Effector memory CD8-positive, alpha-beta T cell (primary cell): ENCODE results near the gene DNAAF9.

ENCODE experiments used
- ATAC-seq: fragments of 150-1000 bp; cut with Tn5 transposase; replicated peaks from 2 replicates; pipeline ENCODE4 v1.10.0; 2021; ENCODE audit warnings: mild to moderate bottlenecking, moderate library complexity
- DNase-seq, 3 experiments: peaks; one replicate each; pipeline ENCODE4 v3.0.0; 2021
- H3K27ac Mint-ChIP-seq, 2 donors: one replicate each; pipeline ENCODE4 v1.8.0; 2022; ENCODE audit warnings: mild to moderate bottlenecking in 2 of 2, mixed read lengths in 2 of 2, moderate library complexity in 2 of 2
- H3K27me3 Mint-ChIP-seq, 2 donors: one replicate each; pipeline ENCODE4 v1.8.0; 2022; ENCODE audit warnings: mixed read lengths in 2 of 2
- H3K36me3 Mint-ChIP-seq: one replicate; pipeline ENCODE4 v1.8.0; 2022; ENCODE audit warnings: mild to moderate bottlenecking, moderate library complexity, mixed read lengths; ENCODE audit not compliant: insufficient read depth
- H3K4me1 Mint-ChIP-seq, 2 donors: one replicate each; pipeline ENCODE4 v1.8.0; 2022; ENCODE audit warnings: low read depth in 2 of 2, mixed read lengths in 2 of 2
- H3K4me3 Mint-ChIP-seq, 2 donors: one replicate each; pipeline ENCODE4 v1.8.0; 2022; ENCODE audit warnings: mild to moderate bottlenecking in 2 of 2, mixed read lengths in 2 of 2, moderate library complexity in 2 of 2
- H3K9me3 Mint-ChIP-seq, 2 donors: one replicate each; pipeline ENCODE4 v1.8.0; 2022; ENCODE audit warnings: mixed read lengths in 2 of 2

DNAAF9 gene

DNA sequence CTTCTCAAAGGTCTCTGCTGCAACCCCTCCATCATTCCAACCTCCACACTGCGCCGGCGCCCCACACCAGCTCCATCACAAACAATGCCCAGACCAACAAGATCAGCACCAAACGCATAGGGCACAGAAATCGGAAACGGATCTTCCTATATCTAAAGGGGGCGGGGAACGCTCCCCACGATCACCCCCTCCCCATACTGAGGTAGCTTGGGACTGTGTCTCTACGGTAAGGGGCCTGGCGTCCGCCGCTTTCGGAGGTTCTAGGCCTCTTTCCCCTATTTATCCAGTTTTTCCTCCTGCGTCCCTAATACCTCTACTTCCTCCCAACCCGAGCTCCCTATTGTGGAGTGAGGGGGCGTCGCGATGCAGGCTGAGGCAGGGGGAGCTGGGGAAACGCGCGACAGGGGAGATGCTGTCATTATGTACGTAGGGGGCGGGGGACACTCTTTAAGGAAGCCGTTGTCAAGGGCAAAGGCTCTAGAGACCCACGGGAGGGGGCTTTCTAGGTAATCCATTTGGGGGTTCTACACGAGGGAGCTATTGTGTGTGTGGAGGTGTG lies 909 bp downstream of the DNAAF9 start:
- H3K9me3 Mint-ChIP-seq = no peaks in the 10 kb centered on the region

DNA sequence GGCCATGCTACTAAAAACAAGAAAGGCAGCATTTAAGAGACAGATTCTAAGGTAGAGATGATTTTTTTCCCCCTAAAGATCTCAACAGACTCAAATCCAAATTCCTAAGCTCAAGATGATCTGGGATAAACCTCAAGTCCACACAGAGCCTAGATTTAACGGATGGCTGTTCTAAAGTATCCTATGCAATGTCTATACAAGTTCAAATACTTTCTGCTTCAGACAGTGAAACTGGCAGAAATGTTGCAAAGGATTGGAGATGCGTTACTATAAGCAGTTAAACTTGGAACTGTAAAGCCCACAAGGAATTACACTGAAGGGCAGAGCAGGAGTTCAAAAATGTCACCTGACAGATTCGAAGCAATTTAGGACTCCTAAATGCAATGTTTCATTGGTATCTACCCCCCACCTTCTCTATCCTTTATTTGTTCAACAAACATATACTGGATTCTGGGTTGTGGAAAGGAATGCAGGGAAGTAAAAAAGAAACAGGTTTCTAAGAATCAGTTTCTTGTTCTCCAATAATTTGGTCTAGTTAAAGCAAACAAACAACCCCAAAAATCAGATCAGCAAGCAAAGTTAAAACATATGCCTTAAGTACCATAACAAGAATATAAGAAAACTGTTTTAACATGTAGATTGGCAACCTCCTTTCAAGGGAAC lies 1.6 kb downstream of the DNAAF9 start:
- no peaks in the 10 kb centered on the region for H3K9me3 Mint-ChIP-seq
- H3K4me3 Mint-ChIP-seq = peak overlapping the region; percentile 81 to 99
- DNase-seq (no peak), ATAC-seq (no peak)
- H3K36me3 Mint-ChIP-seq = peaks cover 6% of the 10 kb centered on the region
- no peaks in the 10 kb centered on the region for H3K27me3 Mint-ChIP-seq
- peak overlapping the region; percentile 80 to 84 for H3K27ac Mint-ChIP-seq
- peaks cover 26 to 38% of the 10 kb centered on the region in 2 donors for H3K4me1 Mint-ChIP-seq

More for the DNA sequence above, 909 bp downstream of the DNAAF9 start:
- DNase-seq (no peak), ATAC-seq (no peak)
- Mint-ChIP-seq H3K4me3 (peak overlapping the region; percentile 81 to 99), H3K36me3 (peaks cover 6% of the 10 kb centered on the region), H3K27me3 (no peaks in the 10 kb centered on the region), H3K27ac (peak overlapping the region; percentile 80 to 84), H3K4me1 (peaks cover 26 to 38% of the 10 kb centered on the region in 2 donors)

DNA sequence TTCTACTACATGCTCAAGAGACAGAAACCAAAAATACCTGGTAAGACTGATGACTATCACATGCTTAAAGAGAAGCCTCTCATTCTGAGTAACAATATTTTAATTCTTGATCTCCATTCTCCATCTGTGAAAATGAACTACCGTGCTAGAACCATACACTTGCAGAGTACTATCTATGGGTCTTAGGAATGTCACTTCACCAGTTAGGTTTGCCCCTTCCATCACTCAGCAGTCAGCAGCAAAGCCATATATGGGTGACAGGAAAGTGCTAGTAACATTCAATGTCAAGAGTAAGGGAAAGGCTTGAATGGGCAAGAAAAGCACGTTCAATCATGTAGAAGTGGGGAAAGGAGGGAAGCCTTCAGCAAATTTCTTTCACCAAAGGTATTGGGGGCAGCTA lies 2.3 kb downstream of the DNAAF9 start:
- H3K27ac Mint-ChIP-seq = peak overlapping the region; percentile 80 to 84
- no peaks in the 10 kb centered on the region for H3K27me3 Mint-ChIP-seq
- no peaks in the 10 kb centered on the region for H3K9me3 Mint-ChIP-seq
- peaks cover 26 to 38% of the 10 kb centered on the region in 2 donors for H3K4me1 Mint-ChIP-seq
- DNase-seq (no peak), ATAC-seq (no peak)
- peaks cover 6% of the 10 kb centered on the region for H3K36me3 Mint-ChIP-seq
- H3K4me3 Mint-ChIP-seq = no peak overlapping the region

DNA sequence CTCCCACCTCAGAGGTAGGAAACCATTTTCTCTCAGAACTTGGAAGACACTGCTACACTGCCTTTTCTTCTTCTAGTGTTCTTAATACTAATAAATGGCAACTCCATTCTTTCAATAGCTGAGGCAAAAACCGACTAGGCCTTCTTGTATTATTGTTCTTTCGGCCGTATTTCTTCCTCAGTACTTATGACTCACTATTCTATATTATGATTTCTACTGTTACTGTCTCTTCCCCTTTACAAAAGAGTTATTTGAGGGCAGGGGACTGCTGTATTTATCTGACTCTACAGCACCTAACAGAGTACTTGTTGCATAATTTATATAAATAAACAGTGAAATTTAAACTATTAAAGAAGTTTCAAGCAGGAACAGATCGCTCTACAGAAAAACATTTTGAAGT lies 3.1 kb downstream of the DNAAF9 start:
- Mint-ChIP-seq H3K27me3 (no peaks in the 10 kb centered on the region), H3K4me1 (peaks cover 26 to 38% of the 10 kb centered on the region in 2 donors), H3K4me3 (no peak overlapping the region), H3K27ac (no peak overlapping the region), H3K9me3 (no peaks in the 10 kb centered on the region), H3K36me3 (peaks cover 6% of the 10 kb centered on the region)
- DNase-seq (no peak), ATAC-seq (no peak)

DNA sequence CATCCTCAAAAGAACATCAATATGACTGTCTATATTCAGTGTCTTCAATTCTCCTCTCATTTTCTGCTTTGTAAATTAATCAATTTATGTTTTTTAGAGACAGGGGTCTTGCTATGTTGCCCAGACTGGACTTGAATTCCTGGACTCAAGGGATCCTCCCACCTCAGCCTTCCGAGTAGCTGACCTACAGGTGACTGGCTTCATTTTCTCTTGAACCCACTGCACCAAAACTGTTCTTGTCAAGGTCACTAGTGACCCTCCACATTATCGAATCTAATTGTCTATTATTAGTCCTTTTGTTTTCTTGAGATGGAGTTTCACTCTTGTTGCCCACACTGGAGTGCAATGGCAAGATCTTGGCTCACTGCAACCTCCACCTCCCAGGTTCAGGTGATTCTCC lies 3.7 kb downstream of the DNAAF9 start:
- Mint-ChIP-seq H3K9me3 (no peaks in the 10 kb centered on the region), H3K27ac (no peak overlapping the region), H3K4me1 (peaks cover 23 to 35% of the 10 kb centered on the region in 2 donors), H3K27me3 (no peaks in the 10 kb centered on the region), H3K4me3 (no peak overlapping the region), H3K36me3 (peaks cover 6% of the 10 kb centered on the region)
- DNase-seq = no peak
- ATAC-seq = no peak

DNA sequence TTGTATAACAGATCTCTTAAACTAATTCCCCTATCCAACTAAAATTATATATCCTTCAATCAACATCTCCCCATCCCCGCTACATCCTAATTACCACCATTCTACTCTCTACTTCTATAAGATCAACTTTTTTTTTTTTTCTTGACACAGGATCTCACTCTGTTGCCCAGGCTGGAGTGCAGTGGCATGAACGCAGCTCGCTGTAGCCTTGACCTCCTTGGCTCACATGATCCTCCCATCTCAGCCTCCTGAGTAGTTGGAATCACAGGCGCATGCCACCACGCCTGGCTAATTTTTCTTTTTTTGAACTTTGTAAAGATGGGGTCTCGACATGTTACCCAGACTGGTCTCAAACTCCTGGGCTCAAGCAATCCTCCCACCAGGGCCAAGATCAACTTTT lies 5.0 kb downstream of the DNAAF9 start:
- Mint-ChIP-seq H3K27me3 (no peaks in the 10 kb centered on the region), H3K4me1 (peaks cover 17 to 26% of the 10 kb centered on the region in 2 donors), H3K9me3 (no peaks in the 10 kb centered on the region), H3K36me3 (peaks cover 6% of the 10 kb centered on the region), H3K4me3 (no peak overlapping the region), H3K27ac (peak overlapping the region in 1 of 2 donors; percentile 7)
- DNase-seq (no peak), ATAC-seq (no peak)

DNA sequence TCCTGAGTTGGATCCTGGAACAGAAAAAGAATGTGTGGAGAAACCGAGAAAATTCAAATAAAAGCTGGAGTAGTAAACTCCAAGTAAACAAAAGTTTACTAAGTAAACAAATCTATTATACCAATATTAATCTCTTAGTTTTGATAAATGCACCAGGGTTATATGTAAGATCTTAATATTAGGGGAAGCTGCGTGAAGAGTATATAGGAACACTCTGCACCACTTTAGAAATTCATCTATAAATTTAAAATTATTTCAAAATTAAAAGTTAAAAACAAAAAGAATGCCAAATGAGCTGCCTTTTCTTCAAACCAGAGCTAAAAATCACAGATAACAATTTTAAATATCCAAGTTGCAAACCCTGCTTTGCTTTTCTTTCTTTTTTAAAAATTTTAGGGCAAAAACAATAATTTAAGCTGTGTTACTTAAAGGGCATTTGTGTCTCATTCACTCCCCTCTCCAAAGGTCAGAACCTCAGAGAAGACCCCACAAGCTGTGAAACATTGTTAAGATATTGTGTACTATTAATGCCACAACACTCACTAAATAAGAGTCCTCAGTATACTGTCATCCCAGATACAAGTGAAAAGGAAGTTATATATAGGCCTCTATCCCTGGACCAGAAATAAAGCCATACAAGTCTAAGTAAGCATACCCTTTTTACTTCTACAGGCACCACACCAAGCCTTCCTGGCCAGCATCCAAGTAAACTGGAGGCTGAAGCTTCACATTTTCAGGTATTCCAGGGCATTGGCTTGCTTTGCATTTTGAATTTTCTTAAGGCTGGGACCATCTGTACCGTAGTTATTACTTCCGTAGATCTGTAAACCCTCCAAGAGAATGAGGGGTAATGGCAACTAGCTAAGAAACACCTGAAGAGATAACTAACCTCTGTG lies 7.0 kb downstream of the DNAAF9 start:
- no peaks in the 10 kb centered on the region for H3K36me3 Mint-ChIP-seq
- H3K27me3 Mint-ChIP-seq = no peaks in the 10 kb centered on the region
- ATAC-seq = no peak
- H3K4me3 Mint-ChIP-seq = no peak overlapping the region
- peaks cover 7 to 20% of the 10 kb centered on the region in 2 donors for H3K4me1 Mint-ChIP-seq
- H3K9me3 Mint-ChIP-seq = no peaks in the 10 kb centered on the region
- DNase-seq = no peak
- H3K27ac Mint-ChIP-seq = no peak overlapping the region

DNA sequence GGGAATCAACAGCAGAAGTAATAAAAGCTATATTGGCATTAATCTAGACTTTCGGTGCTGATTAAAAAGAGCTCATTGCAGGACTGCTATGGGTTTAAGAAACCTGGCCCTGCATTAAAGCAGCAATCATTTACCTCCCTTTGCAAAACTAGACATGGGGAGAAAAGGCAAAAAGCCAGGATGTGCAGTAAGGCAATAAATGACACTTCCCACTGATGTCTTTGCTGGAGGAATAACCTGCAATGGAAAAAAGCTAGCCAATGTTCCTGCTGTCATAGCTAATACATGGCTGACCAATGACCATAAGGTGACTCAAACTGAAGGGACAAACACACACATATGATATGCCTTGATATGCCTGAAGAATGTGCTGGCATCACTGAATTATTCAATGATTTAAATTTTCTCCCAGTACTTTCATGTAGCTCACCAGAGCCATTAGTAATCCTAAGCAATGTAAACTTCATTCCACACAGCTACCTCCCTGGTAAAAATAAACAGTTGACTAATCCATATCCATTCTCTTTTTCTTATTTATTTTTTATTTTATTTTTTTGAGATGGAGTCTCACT lies 8.7 kb downstream of the DNAAF9 start:
- H3K9me3 Mint-ChIP-seq = no peaks in the 10 kb centered on the region
- H3K27ac Mint-ChIP-seq = no peak overlapping the region
- H3K4me1 Mint-ChIP-seq = peaks cover 4 to 12% of the 10 kb centered on the region in 2 donors
- DNase-seq = no peak
- H3K27me3 Mint-ChIP-seq = no peaks in the 10 kb centered on the region
- H3K36me3 Mint-ChIP-seq = peaks cover 5% of the 10 kb centered on the region
- no peak for ATAC-seq
- H3K4me3 Mint-ChIP-seq = no peak overlapping the region

DNA sequence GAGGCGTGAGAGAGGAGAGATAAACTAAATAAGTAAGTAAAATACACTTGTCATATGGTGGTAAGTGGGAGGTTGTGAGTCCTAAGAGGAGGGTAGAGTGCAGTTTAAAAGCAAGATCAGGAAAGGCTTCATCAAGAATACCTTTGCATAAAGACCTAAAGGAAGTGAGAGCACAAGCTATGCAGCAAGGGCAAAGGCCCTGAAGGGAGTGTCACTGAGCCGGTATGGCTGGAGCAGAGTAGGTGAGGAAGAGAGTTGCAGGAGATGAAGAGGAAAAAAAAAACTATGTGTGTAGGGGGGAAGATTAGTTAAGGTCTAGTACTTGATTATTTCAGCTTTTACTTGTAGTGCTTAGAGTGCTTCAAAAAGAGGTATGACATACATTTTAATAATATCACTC lies 11.0 kb downstream of the DNAAF9 start:
- H3K4me1 Mint-ChIP-seq = peaks cover 2 to 5% of the 10 kb centered on the region in 2 donors
- H3K36me3 Mint-ChIP-seq = peaks cover 5% of the 10 kb centered on the region
- H3K27ac Mint-ChIP-seq = no peak overlapping the region
- H3K9me3 Mint-ChIP-seq = no peaks in the 10 kb centered on the region
- DNase-seq (no peak), ATAC-seq (no peak)
- H3K4me3 Mint-ChIP-seq = no peak overlapping the region
- no peaks in the 10 kb centered on the region for H3K27me3 Mint-ChIP-seq

DNA sequence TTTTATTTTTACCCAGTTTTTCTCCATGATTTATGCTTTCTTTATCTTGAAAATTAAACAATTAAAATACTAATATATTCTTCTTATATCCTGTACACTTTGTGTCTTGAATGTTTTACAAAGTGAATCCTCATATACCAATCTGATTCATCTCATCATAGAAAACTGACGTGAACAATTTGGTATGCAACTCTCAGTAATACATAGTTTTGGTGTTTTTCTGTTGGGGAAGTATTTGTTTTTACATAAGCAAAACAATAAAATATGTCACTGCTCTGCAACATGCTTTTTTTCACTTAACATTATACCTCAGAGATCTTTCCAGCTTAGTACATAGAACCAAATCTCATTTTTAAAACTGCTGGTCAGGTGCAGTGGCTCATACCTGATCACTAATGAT lies 14.7 kb downstream of the DNAAF9 start:
- H3K4me3 Mint-ChIP-seq = no peak overlapping the region
- no peaks in the 10 kb centered on the region for H3K9me3 Mint-ChIP-seq
- ATAC-seq (no peak), DNase-seq (no peak)
- peaks cover 4 to 5% of the 10 kb centered on the region in 2 donors for H3K4me1 Mint-ChIP-seq
- H3K27me3 Mint-ChIP-seq = no peaks in the 10 kb centered on the region
- no peak overlapping the region for H3K27ac Mint-ChIP-seq
- H3K36me3 Mint-ChIP-seq = peaks cover 5% of the 10 kb centered on the region

DNA sequence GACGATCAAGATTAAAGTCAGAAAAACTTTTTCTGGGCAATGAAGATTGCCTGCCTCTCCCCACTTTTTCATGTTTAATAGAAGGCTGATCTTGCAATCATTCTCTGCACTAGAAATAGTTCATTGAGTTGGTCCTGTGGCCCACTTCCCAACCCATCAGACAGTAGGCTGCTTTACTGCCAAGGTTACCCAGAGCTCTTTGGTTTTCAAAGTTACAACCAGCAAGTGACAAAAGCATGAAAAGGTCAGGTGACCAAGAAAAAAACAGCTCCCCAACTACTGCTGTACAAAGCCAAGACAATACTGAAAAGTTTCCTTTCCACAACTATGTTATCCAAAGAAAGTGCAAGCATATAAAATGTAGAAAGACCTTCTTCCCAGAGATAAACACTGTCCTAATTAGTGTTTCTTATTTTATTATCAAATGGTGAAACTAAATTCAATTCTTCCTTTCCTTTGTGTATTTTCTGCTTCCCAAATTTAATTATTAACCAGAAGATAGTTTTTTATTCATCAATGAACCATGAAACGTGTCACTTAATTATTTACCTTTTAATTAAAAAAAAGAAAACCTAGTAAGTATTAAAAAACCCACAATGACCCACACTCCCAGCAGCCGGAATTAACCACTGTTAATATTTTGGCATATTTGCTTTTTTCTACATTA lies 16.6 kb downstream of the DNAAF9 start:
- no peak for ATAC-seq
- H3K27me3 Mint-ChIP-seq = no peaks in the 10 kb centered on the region
- no peak overlapping the region for H3K4me3 Mint-ChIP-seq
- no peak for DNase-seq
- peaks cover 5% of the 10 kb centered on the region for H3K36me3 Mint-ChIP-seq
- H3K9me3 Mint-ChIP-seq = no peaks in the 10 kb centered on the region
- H3K4me1 Mint-ChIP-seq = peaks cover 0 to 3% of the 10 kb centered on the region in 2 donors
- H3K27ac Mint-ChIP-seq = no peak overlapping the region

DNA sequence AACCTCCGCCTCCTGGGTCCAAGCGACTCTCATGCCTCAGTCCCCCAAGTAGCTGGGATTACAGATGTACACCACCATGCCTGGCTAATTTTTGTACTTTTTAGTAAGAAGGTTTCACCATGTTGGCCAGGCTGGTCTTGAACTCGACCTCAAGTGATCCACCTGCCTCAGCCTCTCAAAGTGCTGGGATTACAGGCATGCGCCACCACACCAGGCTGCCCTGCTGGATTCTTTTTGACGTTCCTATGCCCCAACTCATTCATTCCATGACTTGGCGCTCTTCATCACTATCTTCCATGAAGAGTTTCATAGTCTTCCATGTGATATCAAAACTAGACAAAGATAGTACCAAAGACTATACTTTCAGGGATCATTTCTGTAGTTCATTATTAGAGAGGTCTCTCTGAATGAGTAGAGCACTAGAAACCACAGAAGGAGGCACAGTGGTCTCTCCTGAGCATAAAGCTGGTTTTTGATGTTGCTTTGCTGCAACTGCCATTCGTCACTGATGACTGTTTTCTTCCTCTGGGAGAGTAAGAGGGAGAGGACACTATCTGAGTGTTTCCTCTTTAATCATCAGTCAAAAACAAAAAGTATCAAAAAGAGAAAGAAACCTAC lies 23.5 kb downstream of the DNAAF9 start:
- no peak for DNase-seq
- ATAC-seq = no peak
- H3K36me3 Mint-ChIP-seq = no peaks in the 10 kb centered on the region
- no peaks in the 10 kb centered on the region for H3K9me3 Mint-ChIP-seq
- H3K4me3 Mint-ChIP-seq = no peak overlapping the region
- H3K27me3 Mint-ChIP-seq = no peaks in the 10 kb centered on the region
- H3K4me1 Mint-ChIP-seq = peaks cover 5 to 27% of the 10 kb centered on the region in 2 donors
- H3K27ac Mint-ChIP-seq = peak overlapping the region in 1 of 2 donors; percentile 58

DNA sequence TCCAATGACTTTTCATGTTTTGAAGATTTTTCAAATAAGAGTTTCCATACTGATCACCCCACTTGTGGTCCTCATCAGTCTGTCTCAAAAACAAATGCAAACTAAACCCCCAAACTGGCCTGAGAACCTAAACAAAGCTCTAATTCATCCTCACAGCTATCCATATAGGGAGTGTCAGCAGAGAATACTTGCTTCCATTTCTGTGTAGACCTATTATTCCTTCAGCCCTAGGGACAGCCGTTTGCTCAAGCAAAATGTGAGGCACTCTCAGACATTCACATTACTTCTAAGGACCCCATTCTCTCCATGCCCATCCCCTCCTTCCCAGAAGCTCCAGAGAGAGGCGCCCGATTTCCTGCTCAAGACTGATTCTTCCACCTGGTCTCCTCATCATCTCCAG lies 24.6 kb downstream of the DNAAF9 start:
- Mint-ChIP-seq H3K4me1 (peaks cover 2 to 27% of the 10 kb centered on the region in 2 donors), H3K27me3 (no peaks in the 10 kb centered on the region), H3K4me3 (no peak overlapping the region), H3K9me3 (no peaks in the 10 kb centered on the region), H3K36me3 (no peaks in the 10 kb centered on the region), H3K27ac (peak overlapping the region in 1 of 2 donors; percentile 76)
- ATAC-seq = no peak
- DNase-seq = no peak
